Measurements from ENCODE around the gene MRAP.
"Not testable (repeated sequence)": the region's sequence is repeated elsewhere in the genome, so short reads cannot be mapped to it uniquely, and the experiment has no call there.

MRAP gene

DNA sequence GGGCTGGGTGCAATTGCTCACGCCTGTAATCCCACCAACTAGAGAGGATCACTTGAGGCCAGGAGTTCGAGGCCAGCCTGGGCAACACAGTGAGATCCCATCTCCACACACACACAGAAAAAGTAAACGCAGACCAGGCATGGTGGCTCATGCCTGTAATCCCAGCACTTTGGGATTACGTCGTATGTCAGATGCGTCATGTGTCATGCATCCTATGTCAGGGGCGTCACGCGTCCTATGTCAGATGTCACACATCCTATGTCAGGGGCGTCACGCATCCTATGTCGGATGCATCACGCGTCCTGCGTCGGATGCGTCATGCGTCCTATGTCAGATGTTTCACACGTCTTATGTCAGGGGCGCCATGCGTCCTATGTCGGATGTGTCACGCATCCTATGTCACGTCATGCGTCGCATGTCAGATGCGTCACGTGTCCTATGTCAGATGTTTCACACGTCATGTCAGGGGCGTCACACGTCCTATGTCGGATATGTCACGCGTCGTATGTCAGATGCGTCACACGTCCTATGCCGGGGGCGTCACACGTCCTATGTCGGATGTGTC, 1.5 kb downstream of the MRAP start:
- Histone ChIP-seq H3K4me1 (ENCODE audit: control insufficient read depth in 1 of 2, insufficient read depth in 2 of 2, low read length in 2 of 2) (no peaks in the 10 kb centered on the region), H3K27ac (ENCODE audit: low read length) (no peak overlapping the region), H3K36me3 (ENCODE audit: control insufficient read depth in 1 of 2, insufficient read depth in 2 of 2, low read length in 2 of 2) (no peaks in the 10 kb centered on the region), H3K4me3 (ENCODE audit: low read depth in 1 of 2, low read length in 2 of 2) (no peak overlapping the region), H3K27me3 (ENCODE audit: low read depth, low read length) (no peaks in the 10 kb centered on the region), H3K9me3 (ENCODE audit: control insufficient read depth in 1 of 2, low read length in 2 of 2) (no peaks in the 10 kb centered on the region)

- Histone ChIP-seq H3K4me3 (ENCODE audit: low read depth in 1 of 2, low read length in 2 of 2) (no peak overlapping the region), H3K4me1 (ENCODE audit: control insufficient read depth in 1 of 2, insufficient read depth in 2 of 2, low read length in 2 of 2) (no peaks in the 10 kb centered on the region), H3K9me3 (ENCODE audit: control insufficient read depth in 1 of 2, low read length in 2 of 2) (no peaks in the 10 kb centered on the region), H3K27ac (ENCODE audit: low read length) (no peak overlapping the region), H3K27me3 (ENCODE audit: low read depth, low read length) (no peaks in the 10 kb centered on the region), H3K36me3 (ENCODE audit: control insufficient read depth in 1 of 2, insufficient read depth in 2 of 2, low read length in 2 of 2) (no peaks in the 10 kb centered on the region)
Measured at GRCh38 chr21:32301596-32301995, 2.9 kb downstream of the MRAP start.

GRCh38 chr21:32302560-32302959, 3.9 kb downstream of the MRAP start:
- Histone ChIP-seq H3K27ac (ENCODE audit: low read length) (no peak overlapping the region), H3K27me3 (ENCODE audit: low read depth, low read length) (no peaks in the 10 kb centered on the region), H3K4me3 (ENCODE audit: low read depth in 1 of 2, low read length in 2 of 2) (no peak overlapping the region), H3K9me3 (ENCODE audit: control insufficient read depth in 1 of 2, low read length in 2 of 2) (no peaks in the 10 kb centered on the region), H3K36me3 (ENCODE audit: control insufficient read depth in 1 of 2, insufficient read depth in 2 of 2, low read length in 2 of 2) (no peaks in the 10 kb centered on the region), H3K4me1 (ENCODE audit: control insufficient read depth in 1 of 2, insufficient read depth in 2 of 2, low read length in 2 of 2) (no peaks in the 10 kb centered on the region)

GRCh38 chr21:32303385-32303784, 4.7 kb downstream of the MRAP start:
- H3K4me3 ChIP-seq (ENCODE audit: low read depth in 1 of 2, low read length in 2 of 2): no peak overlapping the region
- H3K27ac ChIP-seq (ENCODE audit: low read length): no peak overlapping the region
- peaks cover 0 to 3% of the 10 kb centered on the region in 2 donors for H3K36me3 ChIP-seq (ENCODE audit: control insufficient read depth in 1 of 2, insufficient read depth in 2 of 2, low read length in 2 of 2)
- no peaks in the 10 kb centered on the region for H3K9me3 ChIP-seq (ENCODE audit: control insufficient read depth in 1 of 2, low read length in 2 of 2)
- no peaks in the 10 kb centered on the region for H3K4me1 ChIP-seq (ENCODE audit: control insufficient read depth in 1 of 2, insufficient read depth in 2 of 2, low read length in 2 of 2)
- H3K27me3 ChIP-seq (ENCODE audit: low read depth, low read length): no peaks in the 10 kb centered on the region

- H3K9me3 ChIP-seq (ENCODE audit: control insufficient read depth in 1 of 2, low read length in 2 of 2): no peaks in the 10 kb centered on the region
- H3K27me3 ChIP-seq (ENCODE audit: low read depth, low read length): no peaks in the 10 kb centered on the region
- no peaks in the 10 kb centered on the region for H3K4me1 ChIP-seq (ENCODE audit: control insufficient read depth in 1 of 2, insufficient read depth in 2 of 2, low read length in 2 of 2)
- H3K36me3 ChIP-seq (ENCODE audit: control insufficient read depth in 1 of 2, insufficient read depth in 2 of 2, low read length in 2 of 2): peaks cover 0 to 7% of the 10 kb centered on the region in 2 donors
- no peak overlapping the region for H3K27ac ChIP-seq (ENCODE audit: low read length)
- H3K4me3 ChIP-seq (ENCODE audit: low read depth in 1 of 2, low read length in 2 of 2): no peak overlapping the region
Measured at GRCh38 chr21:32304998-32305397, 6.3 kb downstream of the MRAP start.

- no peaks in the 10 kb centered on the region for H3K9me3 ChIP-seq (ENCODE audit: control insufficient read depth in 1 of 2, low read length in 2 of 2)
- peaks cover 4 to 8% of the 10 kb centered on the region in 2 donors for H3K36me3 ChIP-seq (ENCODE audit: control insufficient read depth in 1 of 2, insufficient read depth in 2 of 2, low read length in 2 of 2)
- no peak overlapping the region for H3K4me3 ChIP-seq (ENCODE audit: low read depth in 1 of 2, low read length in 2 of 2)
- H3K27me3 ChIP-seq (ENCODE audit: low read depth, low read length): no peaks in the 10 kb centered on the region
- no peak overlapping the region for H3K27ac ChIP-seq (ENCODE audit: low read length)
- no peaks in the 10 kb centered on the region for H3K4me1 ChIP-seq (ENCODE audit: control insufficient read depth in 1 of 2, insufficient read depth in 2 of 2, low read length in 2 of 2)
Measured at GRCh38 chr21:32306021-32306780, 7.5 kb downstream of the MRAP start.

DNA sequence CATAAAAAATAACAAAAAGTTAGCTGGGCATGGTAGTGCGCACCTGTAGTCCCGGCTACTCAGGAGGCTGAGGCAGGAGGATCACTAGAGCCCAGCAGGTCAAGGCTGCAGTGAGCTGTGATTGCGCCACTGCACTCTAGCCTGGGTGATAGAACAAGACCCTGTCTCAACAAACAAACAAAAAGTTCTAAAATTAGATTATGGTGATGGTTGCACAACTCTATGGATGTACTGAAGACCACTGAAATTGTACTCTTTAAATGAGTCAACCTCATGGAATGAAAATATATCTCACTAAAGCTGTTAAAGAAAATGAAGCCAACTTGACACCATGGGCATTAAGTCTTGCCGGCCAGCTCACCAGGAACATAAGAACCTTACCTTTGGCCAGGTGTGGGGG, 9.1 kb downstream of the MRAP start:
- Histone ChIP-seq H3K4me1 (ENCODE audit: control insufficient read depth in 1 of 2, insufficient read depth in 2 of 2, low read length in 2 of 2) (no peaks in the 10 kb centered on the region), H3K4me3 (ENCODE audit: low read depth in 1 of 2, low read length in 2 of 2) (no peak overlapping the region), H3K27me3 (ENCODE audit: low read depth, low read length) (no peaks in the 10 kb centered on the region), H3K27ac (ENCODE audit: low read length) (no peak overlapping the region), H3K36me3 (ENCODE audit: control insufficient read depth in 1 of 2, insufficient read depth in 2 of 2, low read length in 2 of 2) (peaks cover 10 to 13% of the 10 kb centered on the region in 2 donors), H3K9me3 (ENCODE audit: control insufficient read depth in 1 of 2, low read length in 2 of 2) (no peaks in the 10 kb centered on the region)

GRCh38 chr21:32308696-32309095, 10.0 kb downstream of the MRAP start:
- no peak overlapping the region for H3K4me3 ChIP-seq (ENCODE audit: low read depth in 1 of 2, low read length in 2 of 2)
- no peaks in the 10 kb centered on the region for H3K4me1 ChIP-seq (ENCODE audit: control insufficient read depth in 1 of 2, insufficient read depth in 2 of 2, low read length in 2 of 2)
- H3K27me3 ChIP-seq (ENCODE audit: low read depth, low read length): no peaks in the 10 kb centered on the region
- H3K36me3 ChIP-seq (ENCODE audit: control insufficient read depth in 1 of 2, insufficient read depth in 2 of 2, low read length in 2 of 2): peaks cover 10 to 13% of the 10 kb centered on the region in 2 donors
- no peak overlapping the region for H3K27ac ChIP-seq (ENCODE audit: low read length)
- H3K9me3 ChIP-seq (ENCODE audit: control insufficient read depth in 1 of 2, low read length in 2 of 2): no peaks in the 10 kb centered on the region

DNA sequence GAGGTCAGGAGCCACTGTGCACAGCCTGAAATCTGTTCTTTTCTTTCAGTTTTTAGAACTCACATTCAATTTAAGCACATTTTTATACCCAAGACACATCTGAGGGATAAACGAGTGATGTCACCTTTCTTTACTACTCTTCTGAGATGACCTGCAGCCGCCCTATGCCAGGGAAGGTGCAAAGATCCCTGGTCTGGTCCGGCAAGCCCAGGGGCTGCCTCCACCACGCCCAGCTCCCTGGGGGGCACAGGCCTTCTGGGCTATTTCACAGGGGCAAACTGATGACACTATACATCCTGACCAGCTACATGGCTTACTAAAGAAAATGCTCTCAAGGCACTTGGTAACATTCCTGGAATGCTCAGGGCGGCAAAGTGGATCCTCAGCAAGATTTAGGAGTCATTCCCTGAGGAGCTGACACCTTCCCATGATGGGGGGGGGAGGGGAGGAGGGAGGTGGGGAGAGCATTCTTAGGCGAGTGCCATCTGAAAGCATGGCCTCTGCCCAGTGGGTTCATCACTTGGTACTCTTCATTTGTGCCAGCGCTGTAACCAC, 11.3 kb downstream of the MRAP start:
- Histone ChIP-seq H3K36me3 (ENCODE audit: control insufficient read depth in 1 of 2, insufficient read depth in 2 of 2, low read length in 2 of 2) (peaks cover 16 to 21% of the 10 kb centered on the region in 2 donors), H3K27ac (ENCODE audit: low read length) (no peak overlapping the region), H3K9me3 (ENCODE audit: control insufficient read depth in 1 of 2, low read length in 2 of 2) (no peaks in the 10 kb centered on the region), H3K27me3 (ENCODE audit: low read depth, low read length) (no peaks in the 10 kb centered on the region), H3K4me3 (ENCODE audit: low read depth in 1 of 2, low read length in 2 of 2) (no peak overlapping the region), H3K4me1 (ENCODE audit: control insufficient read depth in 1 of 2, insufficient read depth in 2 of 2, low read length in 2 of 2) (no peaks in the 10 kb centered on the region)

- not testable (repeated sequence) for H3K27ac ChIP-seq (ENCODE audit: low read length); H3K27me3 ChIP-seq (ENCODE audit: low read depth, low read length); H3K9me3 ChIP-seq (ENCODE audit: control insufficient read depth in 1 of 2, low read length in 2 of 2); H3K4me1 ChIP-seq (ENCODE audit: control insufficient read depth in 1 of 2, insufficient read depth in 2 of 2, low read length in 2 of 2); H3K4me3 ChIP-seq (ENCODE audit: low read depth in 1 of 2, low read length in 2 of 2)
- peaks cover 18 to 29% of the 10 kb centered on the region in 2 donors for H3K36me3 ChIP-seq (ENCODE audit: control insufficient read depth in 1 of 2, insufficient read depth in 2 of 2, low read length in 2 of 2)
Measured at GRCh38 chr21:32310976-32311375, 12.3 kb downstream of the MRAP start.

GRCh38 chr21:32311621-32312020, 13.0 kb downstream of the MRAP start:
- no peaks in the 10 kb centered on the region for H3K27me3 ChIP-seq (ENCODE audit: low read depth, low read length)
- no peak overlapping the region for H3K27ac ChIP-seq (ENCODE audit: low read length)
- peaks cover 24 to 36% of the 10 kb centered on the region in 2 donors for H3K36me3 ChIP-seq (ENCODE audit: control insufficient read depth in 1 of 2, insufficient read depth in 2 of 2, low read length in 2 of 2)
- no peak overlapping the region for H3K4me3 ChIP-seq (ENCODE audit: low read depth in 1 of 2, low read length in 2 of 2)
- no peaks in the 10 kb centered on the region for H3K4me1 ChIP-seq (ENCODE audit: control insufficient read depth in 1 of 2, insufficient read depth in 2 of 2, low read length in 2 of 2)
- no peaks in the 10 kb centered on the region for H3K9me3 ChIP-seq (ENCODE audit: control insufficient read depth in 1 of 2, low read length in 2 of 2)

All from muscle layer of duodenum (tissue), 2 donors.